ENCODE results near the gene DLX4.

The DLX4 gene

DNA sequence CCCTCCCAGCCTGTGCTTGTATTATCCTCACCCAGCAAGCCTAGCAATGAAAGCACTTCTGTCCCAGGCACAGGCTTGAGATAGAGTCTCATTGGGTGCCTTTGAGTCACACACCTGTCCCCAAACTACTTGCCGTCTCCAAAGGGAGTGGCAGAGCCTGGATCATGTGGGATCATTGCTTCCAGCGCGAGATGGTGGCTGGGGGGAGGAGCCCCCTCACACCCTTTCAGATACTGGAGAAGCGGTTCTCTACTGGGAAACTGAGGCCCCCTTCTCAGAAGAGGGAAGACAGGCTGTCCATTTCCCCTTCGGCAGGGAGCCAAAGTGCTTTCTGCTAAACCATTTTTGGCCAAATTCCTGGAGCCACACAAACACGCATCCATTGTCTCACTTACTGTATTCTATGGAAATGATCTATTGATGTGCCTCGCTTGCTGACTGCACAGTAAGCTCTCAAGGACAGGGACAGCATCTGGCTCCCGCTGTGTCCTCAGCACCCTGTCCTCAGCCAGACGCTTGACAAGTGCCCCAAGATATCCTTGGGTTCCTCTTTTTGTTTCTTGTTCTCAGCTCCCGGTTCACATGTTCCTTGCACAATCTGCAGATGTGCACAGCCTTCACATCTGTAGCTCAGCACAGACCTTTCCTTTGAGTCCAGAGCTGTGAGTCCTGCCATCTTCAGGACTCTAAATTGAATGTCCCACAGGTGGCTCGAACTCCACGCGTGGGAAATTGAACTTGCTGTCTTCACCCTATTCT, 52.0 kb downstream of the DLX4 start:
- no peak for DNase-seq

DNA sequence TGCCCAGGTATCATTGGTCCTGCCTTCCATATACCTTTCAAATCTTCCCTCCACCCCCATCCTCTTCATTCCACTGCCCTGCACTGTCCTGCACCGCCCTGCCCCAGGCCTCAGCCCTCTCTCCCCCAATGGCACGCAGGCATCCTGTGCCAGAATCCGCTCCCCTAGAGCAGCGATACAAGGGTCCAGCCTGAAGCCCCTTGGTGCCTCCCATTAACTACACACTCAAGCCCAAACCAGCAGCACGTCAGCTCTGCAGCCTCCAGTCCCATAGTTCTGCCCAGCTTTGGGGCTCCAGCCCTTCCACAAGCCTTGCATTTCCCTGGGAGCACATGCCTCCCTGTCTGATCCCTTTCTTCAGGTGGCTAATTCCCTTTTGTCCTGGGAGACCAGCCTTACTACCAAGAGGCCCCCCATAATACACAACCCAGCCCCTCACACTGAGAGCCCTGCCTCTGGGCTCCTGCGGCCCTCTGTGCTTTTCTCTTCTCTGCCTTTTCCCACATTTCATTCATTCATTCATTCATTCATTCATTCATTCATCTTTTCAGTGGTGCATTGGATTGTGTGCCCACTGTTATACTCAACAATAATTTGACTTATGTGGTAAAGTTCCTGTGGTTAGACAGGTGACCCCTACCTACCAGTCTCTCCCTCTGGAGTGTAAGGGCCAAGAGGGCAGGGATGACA, 52.8 kb downstream of the DLX4 start:
- no peak for DNase-seq

- no peak for DNase-seq
Observed at GRCh38 chr17:50022463-50023130, 53.6 kb downstream of the DLX4 start.

DNA sequence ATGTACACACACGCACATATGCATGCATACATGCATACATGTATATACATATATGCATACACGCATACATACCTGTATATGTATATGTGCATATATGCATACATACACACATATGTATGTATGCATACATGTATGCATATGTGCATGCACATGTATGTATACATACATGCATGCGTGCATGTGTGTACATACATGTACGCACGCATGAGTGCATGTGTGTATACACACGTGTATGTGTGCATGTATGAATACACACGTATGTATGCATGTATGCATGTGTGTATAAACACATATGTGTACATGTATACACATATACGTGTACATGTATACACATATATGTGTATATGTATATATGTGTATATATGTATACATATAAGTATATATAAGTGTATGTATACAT, 54.5 kb downstream of the DLX4 start:
- DNase-seq, result no peak
